Adrenal gland (tissue), 12 donors: ENCODE measurements around the gene GH2. TPM values are rescaled to one million over a fixed set of nuclear protein-coding genes. Genes with fewer than 3 reads are reported as not detected.
"Not testable (repeated sequence)": the region's sequence is repeated elsewhere in the genome, so short reads cannot be mapped to it uniquely, and the experiment has no call there.

Source experiments
- DNase-seq, 7 donors: peaks; one replicate each; pipeline ENCODE4 v3.0.0-alpha.2; 2019 to 2020
- H3K27ac ChIP-seq, 5 donors: fragments of 200-600 bp; sonication (generic) in 4 of 5; 1 replicate in 3 of 5; 2 replicates in 2 of 5; pipeline versions ENCODE4 v1.5.1 to v1.8.0; 2016 to 2020; ENCODE audit warnings: mild to moderate bottlenecking in 1 of 5
- H3K27me3 ChIP-seq: fragments of 200-600 bp; 2 replicates; pipeline ENCODE4 v1.8.0; 2021
- H3K36me3 ChIP-seq, 2 donors: fragments of 200-600 bp; replicated peaks in 1 of 2; 1 replicate in 1 of 2; 2 replicates in 1 of 2; pipeline versions ENCODE4 v1.5.1 to v1.8.0; 2018 to 2022
- H3K4me1 ChIP-seq, 2 donors: fragments of 200-600 bp; replicated peaks in 1 of 2; 1 replicate in 1 of 2; 2 replicates in 1 of 2; pipeline versions ENCODE4 v1.5.1 to v1.8.0; 2018 to 2021
- H3K4me3 ChIP-seq, 4 donors: fragments of 200-600 bp; sonication (generic) in 3 of 4; one replicate each; pipeline ENCODE4 v1.5.1; 2016 to 2018
- H3K9me3 ChIP-seq, 3 donors: fragments of 200-600 bp; sonication (generic) in 1 of 3; replicated peaks in 1 of 3; 1 replicate in 2 of 3; 2 replicates in 1 of 3; pipeline versions ENCODE4 v1.5.1 to v1.8.0; 2016 to 2021
- CTCF ChIP-seq, 6 experiments: fragments of 450-650 bp in 4 of 6; fragments of 200-600 bp in 2 of 6; sonication (generic) in 1 of 6; IDR thresholded peaks; 1 replicate in 5 of 6; 2 replicates in 1 of 6; pipeline versions ENCODE4 v1.5.1 to v1.8.0; 2016 to 2021; ENCODE audit warnings: antibody characterized with exemption in 6 of 6, mild to moderate bottlenecking in 2 of 6, moderate library complexity in 1 of 6
- POLR2A ChIP-seq, 2 donors: fragments of 450-650 bp; IDR thresholded peaks; one replicate each; pipeline ENCODE4 v1.6.1; 2017; ENCODE audit warnings: antibody characterized with exemption in 2 of 2, mild to moderate bottlenecking in 2 of 2, moderate library complexity in 1 of 2
- WGBS, 4 donors: extraction: QIAGEN DNeasy Blood & Tissue Kit in 2 of 4; methylation state at CpG; one replicate each; pipeline versions ENCODE4 v1.1.5 to v1.1.7; 2013 to 2017; 5-methylcytosine and 5-hydroxymethylcytosine counted together
- intact Hi-C, 2 donors: fragments of 100-400 bp; cut with DNase I; formaldehyde crosslinking; loops; one replicate each; pipeline versions ENCODE4 v1.14.1 to v1.15.0; 2022 to 2023
- polyA plus RNA-seq, 3 donors: library from polyadenylated mRNA; stranded (reverse); fragments of 200-250 nt in 2 of 3; fragments of 350-450 nt in 1 of 3; fragmentation: Illumina TruSeq in 1 of 3; extraction: RNeasy Lipid Tissue Mini Kit (QIAGEN cat#74804) in 1 of 3; gene quantifications; one replicate each; pipeline ENCODE4 v1.2.3, GENCODE V29; 2013 to 2014
- total RNA-seq, 9 donors: library from RNA; depleted of rRNA in 4 of 9; stranded (reverse); fragments of >200 nt in 4 of 9; fragments of 120-200 nt in 1 of 9; fragmentation: NEBNext Ultra II Directional in 1 of 9; extraction: Animal tissue kit (Norgen Biotek cat#: 25700) in 1 of 9; gene quantifications; one replicate each; pipeline versions ENCODE4 v1.1.0 to v1.2.4, GENCODE V29; 2013 to 2023
- donor health status: healthy with polysubstance abuse.
- donor health status: Bipolar disorder and iron deficiency.
- donor health status: DM: yes; HTN: yes; CAD: no.
- donor health status: DM: no; HTN: no; CAD: no.
- donor health status: DM: no; HTN: no; CAD: no.
- donor health status: DM: yes; HTN: yes; CAD: no.

The GH2 gene
- total and polyA plus RNA-seq, 12 donors, result not detected

- WGBS, 4 donors, result 73 to 78% (median 75%) methylated on average over 7 to 10 of the region's 10 CpGs
- no peaks in the 10 kb centered on the region for H3K9me3 ChIP-seq
- H3K36me3 ChIP-seq, result no peaks in the 10 kb centered on the region
- intact Hi-C loops, result loop anchor here (2.0 to 10.0 kb wide), 3 partner anchors 106 to 366 kb away; partner anchors contain the start of gene ICAM2 (in 1 of the 2)
- H3K4me1 ChIP-seq, result no peaks in the 10 kb centered on the region
- no peak for DNase-seq
- no peak overlapping the region for H3K4me3 ChIP-seq
- no peak overlapping the region for H3K27ac ChIP-seq
- H3K27me3 ChIP-seq, result no peaks in the 10 kb centered on the region
- no peak for TF ChIP-seq CTCF (IDR thresholded peaks at IDR 0.05)
- TF ChIP-seq POLR2A (IDR thresholded peaks at IDR 0.05), result no peak
Observed at GRCh38 chr17:63918305-63918704, 36.6 kb upstream of the GH2 start.

- WGBS, 4 donors, result 79 to 88% (median 82%) methylated on average over 11 to 13 of the region's 13 CpGs
- DNase-seq, result no peak
Observed at GRCh38 chr17:63917646-63918045, 35.9 kb upstream of the GH2 start.

GRCh38 chr17:63917206-63917605 lies 35.5 kb upstream of the GH2 start:
- intact Hi-C loops, result loop anchor here (10.0 kb wide), 2 partner anchors 108 to 368 kb away; partner anchors contain the start of gene ICAM2 (in 1 of the 2)
- DNase-seq, result not testable (repeated sequence)
- WGBS, 4 donors, result 81 to 91% (median 89%) methylated on average over 6 to 11 of the region's 11 CpGs

More at GRCh38 chr17:63917646-63918045, 35.9 kb upstream of the GH2 start:
- H3K36me3 ChIP-seq, result no peaks in the 10 kb centered on the region
- no peaks in the 10 kb centered on the region for H3K9me3 ChIP-seq
- intact Hi-C loops, result loop anchor here (2.0 to 10.0 kb wide), 3 partner anchors 107 to 367 kb away; partner anchors contain the start of gene ICAM2 (in 1 of the 2)
- TF ChIP-seq CTCF (IDR thresholded peaks at IDR 0.05), result no peak
- no peak for TF ChIP-seq POLR2A (IDR thresholded peaks at IDR 0.05)
- H3K4me3 ChIP-seq, result no peak overlapping the region
- H3K27me3 ChIP-seq, result no peaks in the 10 kb centered on the region
- H3K4me1 ChIP-seq, result no peaks in the 10 kb centered on the region
- H3K27ac ChIP-seq, result no peak overlapping the region

GRCh38 chr17:63916566-63917185 lies 34.9 kb upstream of the GH2 start:
- Histone ChIP-seq H3K4me1 (no peaks in the 10 kb centered on the region), H3K27ac (no peak overlapping the region), H3K4me3 (no peak overlapping the region), H3K9me3 (no peaks in the 10 kb centered on the region), H3K27me3 (no peaks in the 10 kb centered on the region), H3K36me3 (no peaks in the 10 kb centered on the region)
- TF ChIP-seq CTCF (IDR thresholded peaks at IDR 0.05) (no peak), POLR2A (IDR thresholded peaks at IDR 0.05) (no peak)
- no peak for DNase-seq
- intact Hi-C loops, result loop anchor here (10.0 kb wide), 2 partner anchors 108 to 368 kb away; partner anchors contain the start of gene ICAM2 (in 1 of the 2)
- 82 to 90% (median 88%) methylated on average over 10 to 12 of the region's 12 CpGs for WGBS, 4 donors

More at GRCh38 chr17:63917206-63917605, 35.5 kb upstream of the GH2 start:
- H3K4me1 ChIP-seq, H3K9me3 ChIP-seq, H3K36me3 ChIP-seq, H3K27ac ChIP-seq, H3K4me3 ChIP-seq, H3K27me3 ChIP-seq: not testable (repeated sequence)

GRCh38 chr17:63915753-63916152 lies 34.0 kb upstream of the GH2 start:
- H3K4me3 ChIP-seq, H3K27me3 ChIP-seq, DNase-seq, H3K9me3 ChIP-seq, H3K4me1 ChIP-seq, H3K36me3 ChIP-seq, H3K27ac ChIP-seq: not testable (repeated sequence)
- WGBS, 4 donors, result 76 to 86% (median 77%) methylated on average over 10 of the region's 10 CpGs
- intact Hi-C loops, result loop anchor here (10.0 kb wide), 2 partner anchors 109 to 369 kb away; partner anchors contain the start of gene ICAM2 (in 1 of the 2)
